Measurements from ENCODE around the gene SCAF4. TPM values are rescaled to one million over a fixed set of nuclear protein-coding genes. Genes with fewer than 3 reads are reported as not detected.

Gene SCAF4
- total and polyA plus RNA-seq, 4 donors, result 7.1 to 11.1 (median 9.3) TPM

DNA sequence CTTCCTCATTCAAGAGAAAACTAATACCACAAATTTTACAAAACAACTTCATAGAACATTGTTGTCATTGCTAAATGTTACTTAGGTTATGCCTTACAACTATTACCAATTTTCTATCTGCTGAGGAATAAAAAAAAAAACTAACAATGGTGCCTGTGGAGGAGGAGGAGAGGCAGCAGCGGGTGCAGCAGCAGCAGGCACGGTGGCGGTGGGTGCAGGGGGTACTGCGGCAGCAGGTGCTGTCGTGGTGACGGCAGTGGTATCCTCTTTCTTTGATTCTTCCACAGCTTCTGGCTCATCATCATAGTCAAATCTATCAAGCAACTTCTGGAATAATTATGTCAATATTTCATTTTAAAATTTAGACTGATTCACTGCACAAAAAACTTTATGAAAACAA, 35.5 kb downstream of the SCAF4 start (continued):
- TF ChIP-seq, protein P1, sequence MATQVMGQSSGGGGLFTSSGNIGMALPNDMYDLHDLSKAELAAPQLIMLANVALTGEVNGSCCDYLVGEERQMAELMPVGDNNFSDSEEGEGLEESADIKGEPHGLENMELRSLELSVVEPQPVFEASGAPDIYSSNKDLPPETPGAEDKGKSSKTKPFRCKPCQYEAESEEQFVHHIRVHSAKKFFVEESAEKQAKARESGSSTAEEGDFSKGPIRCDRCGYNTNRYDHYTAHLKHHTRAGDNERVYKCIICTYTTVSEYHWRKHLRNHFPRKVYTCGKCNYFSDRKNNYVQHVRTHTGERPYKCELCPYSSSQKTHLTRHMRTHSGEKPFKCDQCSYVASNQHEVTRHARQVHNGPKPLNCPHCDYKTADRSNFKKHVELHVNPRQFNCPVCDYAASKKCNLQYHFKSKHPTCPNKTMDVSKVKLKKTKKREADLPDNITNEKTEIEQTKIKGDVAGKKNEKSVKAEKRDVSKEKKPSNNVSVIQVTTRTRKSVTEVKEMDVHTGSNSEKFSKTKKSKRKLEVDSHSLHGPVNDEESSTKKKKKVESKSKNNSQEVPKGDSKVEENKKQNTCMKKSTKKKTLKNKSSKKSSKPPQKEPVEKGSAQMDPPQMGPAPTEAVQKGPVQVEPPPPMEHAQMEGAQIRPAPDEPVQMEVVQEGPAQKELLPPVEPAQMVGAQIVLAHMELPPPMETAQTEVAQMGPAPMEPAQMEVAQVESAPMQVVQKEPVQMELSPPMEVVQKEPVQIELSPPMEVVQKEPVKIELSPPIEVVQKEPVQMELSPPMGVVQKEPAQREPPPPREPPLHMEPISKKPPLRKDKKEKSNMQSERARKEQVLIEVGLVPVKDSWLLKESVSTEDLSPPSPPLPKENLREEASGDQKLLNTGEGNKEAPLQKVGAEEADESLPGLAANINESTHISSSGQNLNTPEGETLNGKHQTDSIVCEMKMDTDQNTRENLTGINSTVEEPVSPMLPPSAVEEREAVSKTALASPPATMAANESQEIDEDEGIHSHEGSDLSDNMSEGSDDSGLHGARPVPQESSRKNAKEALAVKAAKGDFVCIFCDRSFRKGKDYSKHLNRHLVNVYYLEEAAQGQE (IDR thresholded peaks at IDR 0.05), result no peak
- TF ChIP-seq ATF3 (IDR thresholded peaks at IDR 0.05), result no peak
- TF ChIP-seq FOXA2 (IDR thresholded peaks at IDR 0.05), result no peak

DNA sequence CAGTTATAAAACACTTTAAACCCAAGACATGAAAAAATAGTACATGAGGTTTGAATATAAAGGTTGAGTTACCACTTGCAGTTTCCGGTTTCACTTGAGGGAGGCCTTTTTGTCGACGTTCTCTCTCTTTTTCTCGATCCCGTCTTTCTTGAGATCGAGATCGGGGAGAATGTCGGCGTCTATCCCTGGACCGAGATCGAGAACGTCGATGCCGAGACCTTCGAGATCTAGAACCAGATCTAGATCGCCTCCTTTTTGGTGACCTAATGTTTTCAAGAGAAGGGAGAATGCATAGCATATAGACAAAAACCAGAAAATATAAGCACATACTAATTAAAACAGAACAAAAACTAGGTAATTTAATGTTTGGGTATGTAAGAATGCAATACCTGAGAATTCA, 38.7 kb downstream of the SCAF4 start:
- TF ChIP-seq RAD21 (IDR thresholded peaks at IDR 0.05) (no peak), GABPA (IDR thresholded peaks at IDR 0.05 in 1 of 2, conservative IDR thresholded peaks at IDR 0.05 in 1 of 2) (no peak), HNF4G (IDR thresholded peaks at IDR 0.05) (no peak), FOXA2 (IDR thresholded peaks at IDR 0.05) (no peak), YY1 (IDR thresholded peaks at IDR 0.05) (no peak), CTCF (IDR thresholded peaks at IDR 0.05; ENCODE audit: low read depth, low read length, missing input control) (no peak), HNF4A (conservative IDR thresholded peaks at IDR 0.05) (no peak)
- TF ChIP-seq, protein P2, sequence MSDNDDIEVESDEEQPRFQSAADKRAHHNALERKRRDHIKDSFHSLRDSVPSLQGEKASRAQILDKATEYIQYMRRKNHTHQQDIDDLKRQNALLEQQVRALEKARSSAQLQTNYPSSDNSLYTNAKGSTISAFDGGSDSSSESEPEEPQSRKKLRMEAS (IDR thresholded peaks at IDR 0.05), result no peak

GRCh38 chr21:31688603-31689368, 43.1 kb downstream of the SCAF4 start:
- H3K9ac ChIP-seq (ENCODE audit: low read depth in 1 of 2, low read length in 2 of 2), result no peak overlapping the region
- no peak overlapping the region for H3K27ac ChIP-seq (ENCODE audit: low read depth in 1 of 2, low read length in 2 of 2)
- H3K36me3 ChIP-seq (ENCODE audit: control insufficient read depth in 4 of 4, insufficient read depth in 3 of 4, low read depth in 1 of 4, low read length in 3 of 4), result peaks cover 14 to 78% (median 63%) of the 10 kb centered on the region in 4 donors
- no peaks in the 10 kb centered on the region for H3K4me1 ChIP-seq (ENCODE audit: control insufficient read depth in 4 of 4, insufficient read depth in 4 of 4, low read length in 3 of 4)
- no peaks in the 10 kb centered on the region for H3K9me3 ChIP-seq (ENCODE audit: control insufficient read depth in 4 of 4, low read length in 3 of 4)
- H3K27me3 ChIP-seq (ENCODE audit: control insufficient read depth in 4 of 4, insufficient read depth in 4 of 4, low read length in 3 of 4), result no peaks in the 10 kb centered on the region
- no peak for DNase-seq (ENCODE audit: low spot score)
- H3K4me3 ChIP-seq (ENCODE audit: low read depth in 1 of 3, low read length in 3 of 3), result no peak overlapping the region
- WGBS, result 98% methylated on average over 5 of the region's 5 CpGs
- TF ChIP-seq RXRA (IDR thresholded peaks at IDR 0.05) (no peak), HNF4G (IDR thresholded peaks at IDR 0.05) (no peak), EGR1 (IDR thresholded peaks at IDR 0.05; ENCODE audit: low read depth in 2 of 2) (no peak), JUND (IDR thresholded peaks at IDR 0.05) (no peak), ATF3 (IDR thresholded peaks at IDR 0.05) (no peak), CTCF (IDR thresholded peaks at IDR 0.05; ENCODE audit: low read depth, low read length, missing input control) (no peak), FOXA1 (IDR thresholded peaks at IDR 0.05) (no peak), GABPA (IDR thresholded peaks at IDR 0.05 in 1 of 2, conservative IDR thresholded peaks at IDR 0.05 in 1 of 2) (no peak), RAD21 (IDR thresholded peaks at IDR 0.05) (no peak), TAF1 (conservative IDR thresholded peaks at IDR 0.05) (no peak)
- TF ChIP-seq, protein P1 (IDR thresholded peaks at IDR 0.05), result no peak
- TF ChIP-seq, protein P2 (IDR thresholded peaks at IDR 0.05), result no peak

More for the DNA sequence above, 38.7 kb downstream of the SCAF4 start:
- no peak overlapping the region for H3K4me3 ChIP-seq (ENCODE audit: low read depth in 1 of 3, low read length in 3 of 3)
- no peak overlapping the region for H3K9ac ChIP-seq (ENCODE audit: low read depth in 1 of 2, low read length in 2 of 2)
- no peak for DNase-seq (ENCODE audit: low spot score)
- no peaks in the 10 kb centered on the region for H3K4me1 ChIP-seq (ENCODE audit: control insufficient read depth in 4 of 4, insufficient read depth in 4 of 4, low read length in 3 of 4)
- H3K36me3 ChIP-seq (ENCODE audit: control insufficient read depth in 4 of 4, insufficient read depth in 3 of 4, low read depth in 1 of 4, low read length in 3 of 4), result peaks cover 10 to 72% (median 57%) of the 10 kb centered on the region in 4 donors
- H3K27ac ChIP-seq (ENCODE audit: low read depth in 1 of 2, low read length in 2 of 2), result no peak overlapping the region
- no peaks in the 10 kb centered on the region for H3K9me3 ChIP-seq (ENCODE audit: control insufficient read depth in 4 of 4, low read length in 3 of 4)
- no peaks in the 10 kb centered on the region for H3K27me3 ChIP-seq (ENCODE audit: control insufficient read depth in 4 of 4, insufficient read depth in 4 of 4, low read length in 3 of 4)
- WGBS, result 97% methylated on average over 16 of the region's 16 CpGs
